GM18502 (cell line): ENCODE results near the gene DIABLO.
A peak's percentile ranks its signal among the peaks of the same experiment; 100 is the strongest.
"Not testable (repeated sequence)": the region's sequence is repeated elsewhere in the genome, so short reads cannot be mapped to it uniquely, and the experiment has no call there.

Experiments
- ATAC-seq: cut with Tn5 transposase; IDR thresholded peaks from one replicate; pipeline ENCODE4 v1.9.1; 2021; ENCODE audit warnings: mild to moderate bottlenecking; ENCODE audit not compliant: unreplicated experiment, poor library complexity

The DIABLO gene

DNA sequence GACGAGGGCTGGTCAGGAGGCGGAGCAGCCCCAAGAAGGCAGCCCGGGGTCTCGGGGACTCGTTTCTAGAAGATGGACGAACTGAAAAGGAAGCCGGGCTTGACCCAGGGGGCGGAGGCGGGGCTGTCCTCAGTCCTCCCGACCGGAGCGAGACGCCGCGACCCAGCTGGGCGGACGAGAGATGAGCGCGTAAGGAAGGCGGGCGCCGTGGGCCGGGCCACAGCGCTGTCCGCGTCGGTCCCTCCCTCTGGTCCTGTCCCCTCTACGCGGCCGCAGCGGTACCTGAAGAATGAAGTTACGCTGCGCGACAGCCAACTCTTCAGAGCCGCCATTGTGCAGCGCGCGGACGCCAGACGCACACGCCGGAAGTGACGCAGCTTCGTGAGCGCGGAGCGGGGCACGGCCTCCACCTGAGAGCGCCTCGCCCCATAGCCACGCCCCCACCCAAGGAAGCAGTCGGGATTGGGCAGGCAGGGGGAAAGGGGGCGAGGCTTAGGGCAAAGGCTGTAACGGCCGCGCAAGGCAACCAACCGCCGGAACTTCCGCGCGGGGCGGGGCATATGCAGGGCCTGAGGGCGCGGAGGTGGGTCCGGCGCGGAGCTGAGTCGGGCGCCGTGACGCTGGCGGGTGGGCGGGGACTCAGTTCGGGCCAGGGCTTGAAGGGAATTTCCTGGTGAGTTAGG, at the start of gene DIABLO:
TSS of gene DIABLO (minus strand) at position 370 of the 683 bp plus-strand sequence. CDS start at position 332, 38 bp downstream.
- ATAC-seq = peak; percentile 92

DNA sequence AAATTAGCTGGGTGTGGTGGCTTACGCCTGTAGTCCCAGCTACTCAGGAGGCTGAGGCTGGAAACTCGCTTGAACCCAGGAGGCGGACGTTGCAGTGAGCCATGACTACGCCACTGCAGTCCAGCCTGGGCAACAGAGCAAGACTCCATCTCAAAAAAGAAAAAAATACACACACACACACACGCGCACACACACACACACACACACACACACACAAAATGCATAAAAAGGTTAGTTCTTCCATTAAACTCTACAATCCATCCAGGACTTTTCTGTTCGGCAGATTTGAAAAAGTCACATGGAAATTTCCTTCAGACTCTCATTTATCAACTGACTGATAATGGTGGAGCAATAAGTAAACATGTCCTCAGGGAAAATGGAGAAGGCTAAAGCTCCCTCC, 49.6 kb upstream of the DIABLO start:
- ATAC-seq = no peak

DNA sequence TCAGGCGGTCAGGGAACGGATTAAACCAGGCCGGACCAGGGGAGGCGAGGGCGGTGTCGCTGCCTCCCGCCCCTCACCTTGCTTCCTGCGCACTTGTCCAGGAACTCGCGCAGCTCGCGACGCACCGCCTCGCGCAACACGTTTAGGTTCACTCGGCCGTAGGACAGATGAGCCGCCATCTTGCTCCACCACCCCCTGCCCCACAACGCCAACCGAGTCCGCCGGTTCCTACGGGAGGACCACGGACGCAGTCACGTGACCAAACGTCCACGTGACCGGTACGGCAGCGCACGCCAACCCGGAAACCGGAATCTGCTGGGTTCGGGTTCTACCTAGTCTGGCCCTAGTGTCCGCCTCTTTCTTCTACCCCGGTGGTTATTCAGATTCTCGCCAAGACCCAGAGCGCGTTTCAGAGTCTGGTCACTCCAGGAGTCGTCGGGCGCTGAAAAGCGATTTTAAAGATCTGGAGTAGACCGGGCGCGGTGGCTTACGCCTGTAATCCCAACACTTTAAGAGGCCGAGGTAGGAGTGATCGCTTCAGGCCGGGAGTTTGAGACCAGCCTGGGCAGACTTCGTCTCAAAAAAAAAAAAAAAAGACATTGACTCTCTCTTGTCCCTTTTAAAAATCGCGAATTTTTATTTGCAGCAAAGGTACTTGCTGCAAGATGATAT, 40.5 kb upstream of the DIABLO start, which contains the start of gene VPS33A:
TSS of gene VPS33A (minus strand) at position 265 of the 672 bp plus-strand sequence. CDS start at position 179, 86 bp downstream.
- peak; percentile 85 for ATAC-seq

DNA sequence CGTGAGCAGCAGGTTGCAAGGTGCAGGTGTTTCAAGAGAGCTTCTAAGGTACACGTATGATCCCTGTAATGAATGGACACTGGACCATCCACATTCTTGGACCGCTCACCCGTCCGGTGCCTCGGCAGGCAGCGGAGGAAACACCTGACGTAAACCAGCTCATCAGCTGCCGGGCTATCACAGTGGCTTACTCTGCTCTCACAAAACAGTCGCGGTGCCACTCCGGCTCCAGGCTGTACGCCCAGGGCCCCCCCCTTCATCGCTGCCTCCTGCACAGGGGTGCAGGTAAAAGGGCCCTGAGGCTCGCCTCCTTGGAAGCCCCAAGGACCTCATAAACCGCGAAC, 40.0 kb upstream of the DIABLO start:
- peak; percentile 32 for ATAC-seq

DNA sequence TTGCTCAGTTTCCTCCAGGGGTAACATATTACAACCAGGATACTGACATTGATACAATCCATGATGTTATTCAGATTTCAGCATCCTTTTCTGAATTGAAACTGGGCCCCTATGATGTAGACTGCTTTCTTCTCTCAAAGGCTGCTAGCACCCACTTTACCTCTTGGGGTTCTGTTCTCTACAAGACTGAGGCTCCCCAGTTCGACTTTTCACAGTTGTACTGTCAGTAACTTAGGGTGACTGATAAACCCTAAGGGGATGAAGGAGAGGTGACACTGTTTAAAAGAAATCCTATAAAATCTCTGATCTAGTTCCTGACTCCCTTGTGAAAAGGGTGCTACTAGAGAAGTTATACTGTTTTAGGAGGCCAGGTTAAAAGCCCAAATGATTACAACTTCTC, 39.6 kb upstream of the DIABLO start:
- no peak for ATAC-seq

DNA sequence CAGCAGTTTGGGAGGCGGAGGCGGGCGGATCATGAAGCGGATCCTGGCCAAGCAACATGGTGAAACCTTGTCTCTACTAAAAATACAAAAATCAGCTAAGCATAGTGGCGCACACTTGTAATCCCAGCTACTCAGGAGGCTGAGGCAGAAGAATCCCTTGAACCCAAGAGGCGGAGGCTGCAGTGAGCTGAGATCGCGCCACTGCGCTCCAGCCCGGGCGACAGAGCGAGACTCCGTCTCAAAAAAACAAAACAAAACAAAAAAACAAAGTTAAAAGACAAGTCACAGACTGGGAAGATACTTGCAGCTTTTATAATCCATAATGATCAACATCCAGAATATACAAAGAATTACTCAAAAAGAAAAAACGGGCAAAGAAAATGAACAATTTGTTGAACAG, 34.9 kb upstream of the DIABLO start:
- ATAC-seq = not testable (repeated sequence)

DNA sequence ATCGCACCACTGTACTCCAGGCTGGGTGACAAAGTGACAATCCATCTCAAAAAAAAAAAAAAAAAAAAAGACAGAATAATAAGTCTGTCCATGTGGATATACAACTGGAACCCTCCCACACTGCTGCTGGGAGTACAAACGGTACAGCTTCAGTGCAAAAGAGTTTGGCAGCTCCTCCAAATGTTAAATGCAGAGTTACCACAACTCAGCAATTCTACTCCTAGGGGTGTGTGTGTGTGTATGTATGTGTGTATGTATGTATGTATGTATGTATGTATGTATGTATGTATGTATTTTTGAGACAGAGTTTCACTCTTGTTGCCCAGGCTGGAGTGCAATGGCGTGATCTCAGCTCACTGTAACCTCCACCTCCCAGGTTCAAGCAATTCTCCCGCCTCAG, 33.1 kb upstream of the DIABLO start:
- not testable (repeated sequence) for ATAC-seq

DNA sequence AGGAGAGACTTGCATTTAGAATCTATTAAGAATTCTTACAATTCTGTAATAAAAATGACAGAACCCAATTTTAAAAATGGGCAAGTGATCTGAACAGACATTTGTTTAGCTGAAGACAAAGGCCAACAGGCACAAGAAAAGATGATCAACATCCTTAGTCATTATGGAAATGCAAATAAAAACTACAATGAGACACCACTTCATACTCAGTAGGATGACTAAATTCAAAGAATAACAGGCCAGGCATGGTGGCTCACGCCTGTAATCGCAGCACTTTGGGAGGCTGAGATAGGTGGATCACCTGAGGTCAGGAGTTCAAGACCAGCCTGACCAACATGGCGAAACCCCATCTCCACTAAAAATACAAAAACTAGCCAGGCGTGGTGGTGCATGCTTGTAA, 32.6 kb upstream of the DIABLO start:
- ATAC-seq = not testable (repeated sequence)

DNA sequence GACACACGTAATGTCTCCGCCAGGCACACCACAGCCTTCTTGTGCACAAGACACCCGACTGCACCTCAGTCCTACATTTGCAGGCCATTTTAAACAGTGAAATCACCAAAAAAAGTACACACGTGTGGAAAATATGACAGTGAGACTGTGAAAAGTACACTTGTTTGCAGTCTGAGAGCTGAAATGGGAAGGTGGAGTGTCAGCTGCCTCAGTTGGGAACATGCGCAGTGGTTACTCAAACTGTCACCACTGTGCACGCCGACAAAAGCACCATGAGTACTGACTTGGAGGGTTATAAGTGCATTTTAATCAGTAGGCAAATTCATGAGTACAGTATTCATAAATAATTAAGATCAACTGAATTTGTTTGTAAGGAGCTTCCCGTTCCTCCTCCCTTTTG, 24.7 kb upstream of the DIABLO start:
- no peak for ATAC-seq

DNA sequence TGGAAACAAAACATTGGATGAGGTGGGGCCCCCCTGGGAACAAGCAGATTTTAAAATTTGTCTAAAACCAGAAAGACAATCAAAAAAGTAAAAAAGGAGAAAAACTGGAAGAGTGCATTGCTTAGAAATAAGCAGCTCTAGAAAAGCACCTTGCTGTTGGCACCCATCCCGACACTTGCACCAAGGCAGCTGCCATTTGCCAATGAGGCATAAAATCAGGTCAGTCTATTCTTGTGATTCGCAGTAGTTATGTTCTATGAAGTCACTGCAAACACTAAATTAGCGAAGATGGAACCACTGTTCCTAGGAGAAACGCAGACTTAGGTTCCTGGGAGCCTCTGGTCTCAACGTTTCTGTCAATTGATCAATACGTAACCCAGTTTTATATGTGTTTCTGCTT, 24.2 kb upstream of the DIABLO start:
- no peak for ATAC-seq

DNA sequence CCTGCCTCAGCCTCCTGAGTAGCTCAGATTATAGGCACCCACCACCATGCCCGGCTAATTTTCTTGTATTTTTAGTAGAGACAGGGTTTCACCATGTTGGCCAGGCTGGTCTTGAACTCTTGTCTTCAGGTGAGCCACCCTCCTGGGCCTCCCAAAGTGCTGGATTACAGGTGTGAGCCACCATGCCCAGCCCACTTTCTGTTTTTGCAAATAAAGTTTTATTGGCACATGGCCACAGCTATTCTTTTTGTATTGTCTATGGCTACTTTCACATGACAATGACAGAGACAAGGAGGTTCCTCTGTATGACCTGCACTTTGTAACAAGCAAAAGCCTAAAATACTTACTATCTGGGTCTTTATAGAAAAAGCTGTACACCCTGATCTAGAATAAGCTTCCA, 19.7 kb upstream of the DIABLO start:
- ATAC-seq = no peak

DNA sequence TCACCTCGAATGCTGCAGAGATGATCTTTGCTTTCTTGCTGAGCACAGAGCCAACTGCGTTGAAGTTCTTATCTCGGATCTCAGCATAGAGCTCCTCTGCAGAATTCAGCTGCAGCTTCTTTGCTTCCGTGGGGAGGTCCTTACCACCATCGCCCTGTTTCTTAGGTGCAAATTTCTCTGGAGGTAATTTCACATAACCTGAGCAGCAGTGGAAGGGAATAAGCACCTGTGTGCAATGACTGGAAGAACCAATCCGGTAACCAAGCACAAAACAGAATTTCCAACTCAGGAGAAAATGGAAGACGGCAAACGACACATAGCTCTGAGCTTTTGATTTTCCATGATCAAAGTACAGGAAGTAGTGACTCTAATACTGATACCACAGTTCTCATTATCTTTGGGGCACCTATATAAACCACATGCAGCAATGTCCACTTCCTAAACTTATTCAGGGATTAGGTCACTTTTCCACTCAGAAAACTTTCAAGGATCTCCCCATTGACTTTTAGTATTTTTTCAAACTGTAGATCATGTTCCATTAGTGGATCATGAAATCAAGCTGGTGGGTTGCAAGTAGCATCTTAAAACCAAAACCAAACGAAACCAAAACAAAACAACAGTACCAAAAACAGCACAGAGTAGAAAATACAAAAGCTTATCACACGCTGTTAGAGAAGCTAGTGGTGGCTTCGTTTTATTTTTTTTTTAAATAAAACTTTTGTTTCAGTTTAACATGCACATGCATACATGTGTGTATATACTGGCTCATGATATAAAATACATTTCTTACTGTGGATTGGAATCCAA, 18.9 kb upstream of the DIABLO start:
- no peak for ATAC-seq

DNA sequence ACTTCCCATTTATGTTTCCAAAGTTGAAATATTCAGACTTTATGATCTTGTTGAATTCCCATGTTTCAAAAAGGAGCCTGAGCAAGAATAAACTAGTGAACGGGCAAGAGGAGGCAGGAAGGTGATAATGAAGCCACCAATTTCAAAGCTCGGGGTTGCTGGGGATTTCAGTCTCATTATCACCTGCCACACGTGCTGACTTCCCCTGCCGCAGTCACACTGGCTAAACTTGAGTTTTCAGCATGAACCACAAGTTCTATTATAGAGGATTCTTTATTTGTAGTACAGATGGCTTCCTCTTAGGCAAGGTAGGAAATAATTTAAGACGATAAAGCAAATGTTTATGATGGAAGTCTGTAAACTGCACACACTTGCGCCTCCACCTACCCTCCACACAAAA, 18.1 kb upstream of the DIABLO start:
- no peak for ATAC-seq

DNA sequence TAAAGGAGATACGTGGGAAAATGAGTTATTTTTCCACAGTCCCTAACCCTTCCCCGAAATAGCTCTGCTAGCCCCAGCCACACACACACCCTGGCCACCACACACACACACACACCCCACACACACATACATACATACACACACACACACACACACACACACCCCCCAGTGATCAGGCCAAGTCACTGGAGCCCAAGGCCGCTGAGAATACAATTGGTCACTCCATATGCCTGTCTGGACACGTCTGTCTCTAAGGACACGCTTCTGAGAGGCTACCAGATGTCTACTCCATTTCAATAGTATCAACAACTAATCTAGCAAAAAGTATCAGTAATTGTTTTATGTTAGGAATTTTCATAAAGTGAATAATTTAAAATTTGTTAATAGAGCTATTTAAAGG, 13.0 kb upstream of the DIABLO start:
- no peak for ATAC-seq

DNA sequence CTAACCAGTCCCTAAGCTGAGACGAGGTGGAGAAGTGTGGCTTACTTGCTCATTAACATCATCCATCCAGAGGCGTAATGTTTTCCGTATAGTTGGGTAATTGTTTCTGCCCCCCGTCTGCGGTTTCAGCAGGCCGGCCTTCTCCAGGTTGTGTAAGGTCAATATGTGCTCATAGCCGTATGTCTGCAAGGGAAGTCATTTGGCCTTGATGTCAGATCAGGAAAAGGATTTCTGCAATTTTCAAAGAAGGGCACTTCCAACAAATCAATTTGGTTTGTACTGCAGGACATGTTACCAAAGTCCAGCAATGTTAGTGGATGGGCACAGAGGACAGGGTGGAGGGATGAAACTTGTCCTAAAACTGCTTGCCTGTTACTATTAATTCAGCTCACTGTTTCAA, 9.9 kb upstream of the DIABLO start:
- no peak for ATAC-seq

DNA sequence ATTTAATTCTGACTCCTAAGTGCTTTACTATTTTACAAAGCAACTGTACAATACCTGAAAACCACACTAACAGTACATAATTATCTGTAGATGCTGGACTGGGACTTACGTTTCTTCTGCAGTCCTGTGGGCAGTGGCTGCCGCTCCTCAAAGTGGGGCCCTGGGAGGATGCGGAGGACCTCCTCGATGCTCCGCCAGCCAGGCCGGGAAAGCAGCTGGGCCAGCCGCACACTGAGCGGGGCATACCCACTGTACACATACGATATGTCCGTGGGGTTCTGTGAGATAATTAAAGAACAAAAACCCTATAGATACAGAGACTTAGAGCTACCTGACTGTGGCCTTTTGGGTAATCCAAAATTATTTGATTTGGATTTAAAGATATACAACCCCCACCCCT, 6.8 kb upstream of the DIABLO start:
- no peak for ATAC-seq

DNA sequence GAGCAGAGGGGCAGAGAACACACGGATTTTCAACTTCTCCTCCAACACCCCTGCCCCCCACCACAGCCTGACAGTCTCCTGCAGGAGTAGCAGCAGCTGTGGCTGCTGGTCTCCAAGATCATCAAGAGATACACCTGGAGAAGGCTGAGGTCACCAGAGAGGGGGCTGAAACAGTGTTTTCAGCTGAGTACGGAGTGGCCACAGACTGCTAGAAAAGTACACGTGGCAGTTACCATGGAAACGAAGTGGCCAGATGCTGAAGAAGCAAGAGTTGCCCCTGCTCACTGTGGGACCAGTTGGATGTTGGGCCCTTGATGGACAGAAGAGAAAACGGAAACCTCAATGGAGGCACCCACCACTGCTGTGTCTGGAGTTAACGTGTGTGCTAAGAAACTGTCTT, 4.9 kb upstream of the DIABLO start:
- no peak for ATAC-seq

DNA sequence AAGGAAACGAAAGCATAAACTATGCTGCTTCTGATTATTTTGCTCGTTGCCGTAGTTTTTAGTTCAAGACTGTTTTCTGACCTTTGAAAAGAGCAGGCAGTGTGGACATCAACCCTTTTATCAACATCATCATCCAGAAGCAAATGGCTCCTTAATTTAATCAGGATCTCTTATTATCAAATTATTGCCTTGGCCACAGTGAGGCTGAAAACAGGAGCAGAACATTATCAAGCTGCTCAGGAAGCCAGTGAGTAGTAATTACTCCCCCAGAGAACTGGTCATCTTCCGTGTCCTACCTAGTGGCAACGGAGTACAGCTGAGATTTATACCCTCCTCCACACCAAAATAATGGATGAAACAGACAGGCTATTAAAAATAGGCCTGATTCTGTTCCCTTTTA, 2.2 kb upstream of the DIABLO start:
- no peak for ATAC-seq

DNA sequence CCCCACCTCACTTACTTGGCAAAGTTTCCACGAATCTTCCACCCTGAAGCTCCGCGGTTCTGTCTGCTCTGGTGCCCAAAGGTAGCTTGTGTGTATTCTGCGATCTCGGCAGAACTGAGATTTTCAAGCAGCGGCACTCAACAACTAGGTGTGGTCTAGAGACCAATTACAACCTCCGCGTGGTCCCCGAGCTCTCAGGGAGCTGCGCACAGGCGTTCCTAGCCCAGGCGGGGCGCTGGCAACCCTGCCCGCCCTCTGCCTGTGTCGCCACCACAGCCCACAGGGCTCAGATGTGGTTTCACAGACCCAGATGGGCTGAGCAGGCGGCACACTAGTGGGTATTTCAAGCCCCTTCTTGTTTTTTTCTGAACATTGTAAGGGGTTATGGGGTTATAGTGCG, 1.5 kb upstream of the DIABLO start:
- ATAC-seq = no peak

DNA sequence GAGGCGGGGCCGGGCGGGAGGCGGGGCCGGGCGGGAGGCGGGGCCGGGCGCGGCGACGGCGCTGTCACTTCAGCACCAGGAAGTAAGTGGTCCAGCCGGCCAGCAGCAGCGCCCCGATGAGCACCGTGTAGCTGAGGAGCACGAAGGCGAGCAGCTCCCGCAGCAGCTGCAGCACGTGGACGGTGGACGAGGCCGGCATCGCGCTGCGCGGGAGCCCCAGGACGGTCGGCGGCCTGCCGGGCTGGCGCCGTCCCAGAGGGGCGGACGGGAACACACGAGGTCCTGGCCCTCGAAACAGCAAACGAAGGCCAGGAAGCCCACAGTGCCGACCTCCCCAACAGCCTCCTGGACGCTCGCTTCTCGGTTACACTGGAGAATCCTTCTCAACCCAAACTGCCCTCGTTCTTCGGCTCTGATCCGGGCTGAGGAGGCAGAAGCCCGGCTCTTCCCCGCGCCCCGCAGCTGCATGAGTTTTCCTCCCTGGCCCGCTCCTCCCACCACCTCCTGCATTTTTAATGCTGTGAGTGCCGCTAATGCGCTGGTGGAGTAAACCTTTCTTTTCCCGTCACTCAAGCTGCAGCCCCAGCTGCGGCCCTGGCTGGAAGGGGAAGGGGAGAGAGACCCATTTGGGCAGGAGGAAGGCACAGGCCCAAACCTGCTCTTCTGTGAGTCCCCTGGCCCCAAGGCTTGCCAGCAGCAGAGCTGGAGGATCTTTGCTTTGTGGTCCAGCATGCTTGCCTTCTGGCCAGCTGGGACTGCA, 694 bp upstream of the DIABLO start:
- no peak for ATAC-seq

DNA sequence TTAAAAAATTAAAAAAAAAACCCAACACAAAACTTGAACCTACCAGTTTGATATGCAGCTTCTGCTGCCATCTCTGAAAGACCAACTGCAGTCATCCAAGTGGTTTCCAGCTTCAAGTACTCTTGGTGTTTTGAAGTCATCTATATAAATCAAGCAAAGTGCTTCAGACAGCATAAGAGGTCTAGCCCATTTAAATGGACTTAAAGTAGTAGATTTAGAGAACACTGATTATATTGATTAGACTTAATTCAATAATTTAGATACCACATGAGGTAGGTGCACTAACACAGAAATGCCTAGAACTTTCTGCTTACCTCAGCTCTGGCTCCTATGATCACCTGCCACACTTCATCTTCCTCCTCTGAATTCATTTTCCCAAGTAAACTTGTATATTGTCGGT, 9.4 kb downstream of the DIABLO start:
- ATAC-seq = no peak
